Measurements from ENCODE around the gene CCDC7.

CCDC7 gene

DNA sequence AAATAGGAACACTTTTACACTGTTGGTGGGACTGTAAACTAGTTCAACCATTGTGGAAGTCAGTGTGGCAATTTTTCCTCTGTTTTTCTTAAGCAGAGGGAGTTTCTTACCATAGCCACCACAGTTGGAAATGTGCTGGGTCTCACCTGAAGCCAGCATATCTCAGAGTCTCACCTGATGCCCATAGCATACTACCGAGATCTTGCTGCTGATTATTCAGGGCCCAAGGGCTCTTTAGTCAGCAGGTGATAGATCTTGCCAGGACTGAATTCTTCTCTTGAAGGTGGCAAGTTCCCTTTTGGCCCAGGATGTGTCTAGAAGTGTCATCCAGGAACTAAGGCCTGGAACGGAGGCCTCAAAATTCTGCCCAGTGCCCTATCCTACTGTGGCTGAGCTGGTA, 215.4 kb downstream of the CCDC7 start:
- no peak overlapping the region for H3K4me3 ChIP-seq (replicated peaks; ENCODE audit: low read depth, low read length)
- TF ChIP-seq, protein P1, sequence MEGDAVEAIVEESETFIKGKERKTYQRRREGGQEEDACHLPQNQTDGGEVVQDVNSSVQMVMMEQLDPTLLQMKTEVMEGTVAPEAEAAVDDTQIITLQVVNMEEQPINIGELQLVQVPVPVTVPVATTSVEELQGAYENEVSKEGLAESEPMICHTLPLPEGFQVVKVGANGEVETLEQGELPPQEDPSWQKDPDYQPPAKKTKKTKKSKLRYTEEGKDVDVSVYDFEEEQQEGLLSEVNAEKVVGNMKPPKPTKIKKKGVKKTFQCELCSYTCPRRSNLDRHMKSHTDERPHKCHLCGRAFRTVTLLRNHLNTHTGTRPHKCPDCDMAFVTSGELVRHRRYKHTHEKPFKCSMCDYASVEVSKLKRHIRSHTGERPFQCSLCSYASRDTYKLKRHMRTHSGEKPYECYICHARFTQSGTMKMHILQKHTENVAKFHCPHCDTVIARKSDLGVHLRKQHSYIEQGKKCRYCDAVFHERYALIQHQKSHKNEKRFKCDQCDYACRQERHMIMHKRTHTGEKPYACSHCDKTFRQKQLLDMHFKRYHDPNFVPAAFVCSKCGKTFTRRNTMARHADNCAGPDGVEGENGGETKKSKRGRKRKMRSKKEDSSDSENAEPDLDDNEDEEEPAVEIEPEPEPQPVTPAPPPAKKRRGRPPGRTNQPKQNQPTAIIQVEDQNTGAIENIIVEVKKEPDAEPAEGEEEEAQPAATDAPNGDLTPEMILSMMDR (IDR thresholded peaks at IDR 0.05; ENCODE audit: low read depth, low read length, missing control alignments) = no peak
- DNase-seq (ENCODE audit: extremely low read depth, low read depth) = no peak

DNA sequence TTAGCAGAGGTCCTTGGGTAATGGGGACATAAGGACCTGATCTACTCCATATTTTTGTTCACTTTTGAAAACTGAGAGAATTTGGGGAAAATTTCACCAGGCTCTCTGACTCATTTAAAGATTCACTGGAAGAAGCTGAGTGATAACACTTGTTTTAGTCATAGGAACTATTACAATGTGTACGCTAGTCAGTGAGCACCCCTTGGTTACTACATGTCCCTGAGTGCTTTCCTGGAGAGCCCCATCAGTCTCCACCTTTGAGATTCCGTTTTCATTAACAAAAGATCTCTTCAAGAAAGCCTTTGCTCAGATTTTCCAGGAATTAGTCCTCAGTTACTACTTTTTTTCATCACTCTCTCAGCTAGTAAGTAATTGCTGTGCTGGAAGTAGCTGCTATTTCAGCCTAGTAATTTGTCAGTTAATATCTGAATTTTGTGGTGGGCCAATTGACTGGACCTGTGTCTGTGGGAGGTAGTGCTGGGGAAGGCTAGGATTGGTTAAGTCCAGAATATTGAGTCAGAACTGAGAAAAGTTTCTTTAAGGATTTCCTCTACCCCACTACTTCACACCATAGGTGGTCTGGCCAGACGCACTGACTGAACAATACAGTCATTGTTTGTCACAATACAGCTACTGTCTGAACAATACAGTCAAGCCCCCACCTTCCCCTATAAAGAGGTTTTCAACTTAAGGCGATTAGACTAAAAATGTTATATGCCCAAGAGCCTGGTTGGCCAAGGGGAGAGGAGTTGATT, 235.0 kb downstream of the CCDC7 start:
- TF ChIP-seq, protein P1 (IDR thresholded peaks at IDR 0.05; ENCODE audit: low read depth, low read length, missing control alignments) = no peak
- DNase-seq (ENCODE audit: extremely low read depth, low read depth) = no peak
- no peak overlapping the region for H3K4me3 ChIP-seq (replicated peaks; ENCODE audit: low read depth, low read length)

DNA sequence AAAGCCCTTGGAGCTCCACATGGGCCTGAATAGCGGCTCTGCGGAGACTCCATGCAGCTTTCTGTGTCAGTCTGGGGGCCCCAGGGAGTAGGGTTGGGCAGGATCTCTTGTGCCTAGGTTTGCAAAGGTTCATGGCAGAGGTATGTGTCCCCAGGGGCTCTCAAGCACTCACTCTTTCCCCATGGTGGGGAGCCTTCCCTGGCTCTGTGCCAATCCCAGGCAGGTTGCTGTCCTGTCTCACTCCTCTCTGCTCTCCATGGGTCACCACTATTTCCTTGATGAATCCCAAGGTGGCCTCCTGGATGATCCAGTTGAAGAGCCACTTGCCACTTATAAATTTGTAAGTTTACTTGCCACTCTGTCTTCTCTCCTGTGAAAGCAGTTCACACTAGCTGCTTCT, 238.4 kb downstream of the CCDC7 start:
- DNase-seq (ENCODE audit: extremely low read depth, low read depth) = no peak
- TF ChIP-seq, protein P1 (IDR thresholded peaks at IDR 0.05; ENCODE audit: low read depth, low read length, missing control alignments) = no peak
- no peak overlapping the region for H3K4me3 ChIP-seq (replicated peaks; ENCODE audit: low read depth, low read length)

DNA sequence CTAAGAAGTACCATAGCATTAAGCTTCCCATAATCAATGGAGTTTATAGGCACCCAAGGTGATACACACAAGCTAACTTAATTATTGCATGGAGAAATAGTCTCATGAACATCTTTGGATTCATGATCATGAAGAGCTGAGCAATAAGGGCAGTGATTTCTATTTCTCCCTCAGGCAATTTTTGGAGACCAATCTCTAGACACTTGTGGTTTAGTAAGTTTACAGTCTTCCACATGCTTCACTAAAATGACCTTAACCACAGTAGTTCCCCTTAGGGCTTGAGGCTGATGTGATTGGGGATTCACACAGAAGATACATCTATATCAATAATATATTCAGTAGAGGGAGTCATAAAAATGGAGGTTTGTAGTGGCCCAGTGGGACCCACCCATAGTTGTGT, 241.2 kb downstream of the CCDC7 start:
- no peak overlapping the region for H3K4me3 ChIP-seq (replicated peaks; ENCODE audit: low read depth, low read length)
- TF ChIP-seq, protein P1 (IDR thresholded peaks at IDR 0.05; ENCODE audit: low read depth, low read length, missing control alignments) = no peak
- DNase-seq (ENCODE audit: extremely low read depth, low read depth) = no peak

DNA sequence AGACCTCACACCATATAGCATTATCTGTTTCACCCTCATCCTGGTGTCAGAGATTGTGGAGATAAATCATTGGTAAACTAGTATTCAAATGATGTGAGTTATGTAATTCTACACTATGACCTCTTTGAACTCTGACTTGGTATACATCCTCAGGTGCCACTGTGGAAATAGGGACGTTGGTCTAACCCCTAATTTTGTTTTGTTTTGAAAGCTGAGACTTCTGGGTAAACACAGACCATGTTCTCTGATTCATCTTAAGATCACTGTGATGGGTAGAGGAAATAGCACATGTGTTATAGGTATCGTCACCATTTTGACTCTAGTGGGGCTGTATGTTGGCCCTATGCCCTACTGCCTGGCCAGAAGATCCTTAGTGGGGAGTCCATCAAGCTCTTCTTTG, 241.6 kb downstream of the CCDC7 start:
- TF ChIP-seq, protein P1 (IDR thresholded peaks at IDR 0.05; ENCODE audit: low read depth, low read length, missing control alignments) = no peak
- DNase-seq (ENCODE audit: extremely low read depth, low read depth) = no peak
- no peak overlapping the region for H3K4me3 ChIP-seq (replicated peaks; ENCODE audit: low read depth, low read length)

DNA sequence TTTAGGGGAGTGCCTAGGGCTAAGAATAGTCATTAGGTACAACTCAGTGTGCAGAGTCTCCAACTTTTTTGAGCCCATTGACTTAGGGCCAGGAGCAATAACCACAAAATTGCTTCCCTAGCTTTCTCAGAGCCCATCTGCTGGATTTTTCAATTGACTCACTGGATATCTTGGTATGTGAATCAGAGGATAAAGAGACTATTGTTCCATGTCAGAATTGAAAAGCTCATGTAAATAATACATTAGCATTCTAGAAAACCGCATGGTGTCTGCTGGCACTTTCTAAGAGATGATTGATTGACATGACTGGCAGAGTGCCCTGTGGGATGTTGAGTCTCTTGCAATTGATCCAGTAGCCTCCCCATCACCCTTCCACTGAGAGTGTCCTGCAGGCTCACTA, 246.2 kb downstream of the CCDC7 start:
- TF ChIP-seq, protein P1 (IDR thresholded peaks at IDR 0.05; ENCODE audit: low read depth, low read length, missing control alignments) = no peak
- no peak for DNase-seq (ENCODE audit: extremely low read depth, low read depth)
- H3K4me3 ChIP-seq (replicated peaks; ENCODE audit: low read depth, low read length) = no peak overlapping the region
